Activated T-helper 1 cell treated with Interleukin-2 at 50 U/mL for 16 hours (primary cell): ENCODE measurements around the gene PXDN.
"Not testable (repeated sequence)": the region's sequence is repeated elsewhere in the genome, so short reads cannot be mapped to it uniquely, and the experiment has no call there.

Experiments
- DNase-seq: peaks from one replicate; pipeline ENCODE4 v3.0.0-alpha.2; 2020; ENCODE audit warnings: low read depth

PXDN gene

DNA sequence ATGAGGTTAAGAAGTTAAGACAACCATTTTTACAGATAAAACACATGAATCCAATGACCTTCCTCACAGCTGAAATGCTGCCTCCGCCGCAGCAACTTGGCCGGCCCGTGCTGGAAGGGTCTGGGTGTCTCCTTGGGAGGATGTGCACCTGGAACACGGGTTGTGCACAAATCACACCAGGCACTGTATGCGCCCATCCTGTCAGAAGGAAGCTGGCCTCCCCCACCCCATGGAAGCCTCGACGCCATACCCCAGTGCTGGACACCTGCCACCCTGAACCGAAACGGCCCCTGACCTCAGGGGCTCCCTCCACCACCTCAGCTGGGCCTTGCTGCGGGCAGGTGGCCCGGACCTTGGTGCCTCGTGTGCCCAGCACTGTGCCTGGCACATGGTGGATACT is 111.8 kb downstream of the PXDN start:
- no peak for DNase-seq

DNA sequence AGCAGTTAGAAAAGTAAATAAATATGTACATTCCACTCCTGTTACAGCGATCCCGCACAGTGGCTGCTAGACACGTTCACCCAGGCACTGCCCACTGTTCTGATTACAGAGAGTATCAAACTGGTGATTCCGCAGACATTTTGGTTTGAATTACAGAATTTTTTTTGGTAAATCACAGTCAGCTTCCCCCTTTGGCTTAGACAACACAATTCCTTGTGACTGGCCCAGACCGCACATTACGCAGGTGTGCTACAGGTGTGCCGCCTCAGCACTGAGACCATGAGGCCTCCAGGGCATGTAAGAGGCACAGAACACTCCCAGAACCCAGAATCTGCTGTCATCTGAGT is 112.3 kb downstream of the PXDN start:
- no peak for DNase-seq

DNA sequence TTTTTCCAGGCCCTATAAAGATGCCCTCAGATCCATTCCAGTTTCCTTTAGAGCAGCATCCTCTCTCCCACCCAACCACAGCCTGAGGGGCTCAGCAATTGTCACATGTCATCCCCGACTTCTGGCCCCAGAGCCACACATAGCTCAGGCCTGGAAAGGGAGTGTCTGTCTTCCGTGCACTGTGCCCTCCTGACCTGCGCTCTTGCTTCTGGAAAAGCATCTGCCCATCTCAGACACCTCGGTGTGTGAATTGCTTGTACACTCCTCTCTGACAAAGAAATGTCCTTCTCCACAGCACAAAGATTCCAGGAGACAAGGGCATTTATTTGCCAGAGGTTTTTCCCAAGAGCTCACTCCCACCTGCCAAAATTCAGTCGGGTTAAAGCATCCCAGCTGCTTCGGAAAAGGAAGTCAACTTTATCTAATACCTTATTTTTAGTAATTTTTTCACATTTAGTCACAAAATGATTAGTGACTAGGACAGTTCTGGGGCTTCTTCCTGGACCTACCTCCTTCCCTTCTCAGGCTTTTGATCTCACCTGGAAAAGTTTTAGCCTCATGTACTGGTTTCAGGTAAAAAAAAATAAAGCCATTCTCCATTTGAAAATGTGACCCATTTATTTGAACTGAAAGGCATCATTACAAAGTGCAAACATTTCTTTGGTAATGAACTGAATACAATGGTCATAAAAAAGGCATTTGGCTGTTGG is 112.9 kb downstream of the PXDN start:
- no peak for DNase-seq

DNA sequence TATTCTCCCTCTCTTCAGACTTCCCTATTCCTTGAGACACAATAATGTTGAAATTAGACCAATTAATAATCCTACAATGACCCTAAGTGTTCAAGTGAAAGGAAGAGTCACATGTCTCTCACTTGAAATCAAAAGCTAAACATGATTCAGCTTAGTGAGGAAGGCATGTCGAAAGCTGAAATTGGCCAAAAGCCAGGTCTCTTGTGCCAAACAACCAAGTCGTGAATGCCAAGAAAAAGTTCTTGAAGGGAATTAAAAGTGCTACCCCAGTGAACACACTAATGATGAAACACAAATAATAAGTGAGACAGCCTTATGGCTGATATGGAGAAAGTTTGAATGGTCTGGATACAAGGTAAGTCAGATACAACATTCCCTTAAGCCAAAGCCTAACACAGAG is 115.4 kb downstream of the PXDN start:
- DNase-seq, result no peak

DNA sequence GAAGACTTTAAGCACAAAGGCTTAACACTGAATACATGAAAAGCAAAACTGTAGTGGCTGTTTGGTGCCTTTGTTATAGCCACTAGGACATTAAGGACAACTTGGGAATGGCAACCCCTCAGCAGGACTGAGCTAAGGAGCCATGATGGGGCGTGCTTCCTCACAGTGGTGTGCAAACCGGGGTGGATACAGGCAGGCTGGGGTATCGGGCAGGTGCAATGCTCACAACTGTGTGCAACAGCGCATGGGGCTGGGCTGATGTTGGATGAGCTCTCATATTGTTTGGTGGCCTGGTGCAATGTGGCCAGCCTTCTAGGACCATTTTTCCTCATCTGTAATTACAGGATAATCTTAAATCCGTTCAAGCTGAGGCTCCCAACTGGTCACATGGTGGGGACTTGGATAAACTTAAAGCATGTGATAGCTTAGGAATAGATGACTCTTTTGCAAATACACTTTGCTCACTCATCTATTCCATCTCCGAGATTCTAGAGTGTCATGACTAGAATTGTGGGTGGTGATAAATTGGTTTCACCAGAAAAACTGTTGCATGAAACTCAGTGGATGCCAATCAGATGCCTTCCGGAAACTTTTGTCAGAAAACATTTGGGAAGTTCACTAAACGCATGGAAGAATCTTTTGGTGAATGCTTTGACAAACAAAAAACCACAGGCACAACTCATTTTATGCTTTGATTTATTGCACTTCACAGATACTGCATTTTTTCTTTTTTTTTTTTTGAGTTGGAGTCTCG is 116.5 kb downstream of the PXDN start:
- no peak for DNase-seq

DNA sequence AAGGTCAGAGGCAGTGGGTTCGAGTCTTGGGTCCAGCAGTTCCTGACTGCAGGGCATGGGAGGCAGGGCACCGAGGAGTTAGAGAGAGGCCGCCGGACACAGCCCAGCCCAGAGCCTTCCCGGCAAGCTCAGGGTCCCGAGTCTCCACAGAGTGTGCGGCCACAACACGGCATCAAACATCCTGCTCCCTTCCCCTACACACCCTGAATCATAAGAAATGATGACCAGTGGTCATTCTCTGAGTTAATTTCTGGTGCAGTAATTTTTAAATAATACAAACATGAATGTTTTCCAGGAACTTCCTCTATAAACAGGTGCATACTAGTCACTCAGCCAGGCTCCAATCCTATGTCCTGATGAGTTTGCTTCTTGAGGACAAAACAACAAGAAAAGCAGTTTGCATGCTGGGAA is 118.0 kb downstream of the PXDN start:
- no peak for DNase-seq

DNA sequence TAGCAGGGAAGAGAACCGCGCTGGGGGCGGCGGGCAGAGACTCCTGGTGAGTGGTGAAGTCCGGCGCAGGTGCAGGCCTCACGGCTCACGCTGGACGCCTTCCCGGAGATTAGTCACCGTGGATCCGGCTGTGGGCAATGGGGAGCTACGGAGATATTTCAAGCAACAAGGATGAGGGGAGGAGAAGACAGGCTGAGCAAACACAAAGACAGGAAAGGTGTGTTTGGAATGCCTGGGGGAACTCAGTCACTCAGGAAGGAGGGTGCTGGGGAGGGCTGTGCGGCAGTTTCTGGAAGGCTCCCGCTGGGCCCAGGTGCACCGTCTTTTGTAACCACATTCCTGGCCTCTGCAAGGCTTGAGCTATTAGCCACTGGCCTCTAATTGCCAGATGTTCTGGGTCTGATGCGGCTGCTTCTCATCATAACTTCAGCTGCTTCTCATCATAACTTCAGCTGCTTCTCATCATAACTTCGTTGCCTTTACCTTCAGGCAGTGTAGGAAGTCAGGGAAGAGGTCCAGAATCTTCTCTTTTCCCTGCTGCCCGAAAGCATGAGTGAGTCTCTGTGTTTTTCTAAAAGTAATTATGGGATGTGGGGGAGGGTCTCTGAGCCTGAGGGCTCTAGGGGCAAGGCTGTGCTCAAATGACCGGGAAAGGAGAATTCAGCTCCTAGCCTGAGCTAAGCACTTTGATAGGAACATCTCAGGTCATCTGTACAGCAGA is 118.9 kb downstream of the PXDN start:
- DNase-seq, result no peak

DNA sequence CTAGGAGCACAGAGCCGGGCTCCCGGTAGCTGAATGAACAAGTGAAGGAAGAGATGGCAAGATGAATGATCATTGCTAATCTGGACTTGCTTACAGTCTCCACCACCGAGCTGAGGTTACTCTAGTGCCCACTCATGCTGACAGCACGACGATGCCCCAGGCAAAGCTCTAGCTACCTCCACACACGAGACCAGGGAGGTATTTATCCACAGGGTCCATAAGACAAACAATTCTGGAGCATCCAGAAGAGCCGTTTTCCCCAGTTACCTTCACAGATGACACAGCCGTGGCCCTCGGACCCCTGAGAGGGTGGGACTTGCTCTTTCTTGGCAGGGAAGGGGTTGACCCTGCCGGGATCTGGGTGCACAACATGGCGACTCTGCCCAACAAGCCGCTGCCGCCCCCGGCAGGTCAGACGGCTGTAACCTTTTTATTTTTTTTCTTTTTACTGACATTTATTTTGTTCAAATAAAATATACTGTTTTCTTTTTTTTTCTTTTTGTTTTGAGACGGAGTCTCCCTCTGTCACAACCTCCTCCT is 120.3 kb downstream of the PXDN start:
- no peak for DNase-seq

DNA sequence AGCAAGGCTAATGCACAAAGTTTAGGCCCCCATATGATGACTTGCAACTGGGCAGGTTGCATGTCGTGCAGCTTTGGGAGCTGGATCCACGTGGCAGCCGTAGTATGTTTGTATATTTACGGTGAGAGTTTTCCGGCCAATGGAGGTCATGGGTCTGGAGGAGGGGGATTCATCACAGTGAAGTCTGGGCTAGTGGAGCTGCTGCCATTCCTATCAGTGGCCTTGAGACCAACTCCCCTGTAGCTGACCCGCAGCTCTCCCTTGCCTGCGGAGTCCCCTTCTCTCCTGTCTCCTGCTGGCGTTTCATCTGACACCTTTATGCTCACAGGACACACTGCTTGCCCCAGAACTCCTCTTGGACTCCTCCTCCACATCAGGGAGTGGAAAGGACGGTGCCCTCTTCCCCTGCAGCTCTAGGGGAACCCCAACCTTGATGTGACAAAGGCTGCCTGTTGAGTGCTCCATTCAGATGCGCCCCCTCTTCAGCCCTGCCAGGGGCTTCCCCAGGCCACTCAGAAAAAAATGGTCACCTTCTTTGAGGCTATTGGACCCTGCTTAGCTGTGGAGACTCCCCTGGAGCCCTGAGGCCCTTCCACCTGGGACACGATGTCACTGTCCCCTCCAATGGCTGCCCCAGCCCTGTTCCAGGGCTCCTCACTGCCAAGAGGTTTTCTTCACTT is 121.7 kb downstream of the PXDN start:
- no peak for DNase-seq

DNA sequence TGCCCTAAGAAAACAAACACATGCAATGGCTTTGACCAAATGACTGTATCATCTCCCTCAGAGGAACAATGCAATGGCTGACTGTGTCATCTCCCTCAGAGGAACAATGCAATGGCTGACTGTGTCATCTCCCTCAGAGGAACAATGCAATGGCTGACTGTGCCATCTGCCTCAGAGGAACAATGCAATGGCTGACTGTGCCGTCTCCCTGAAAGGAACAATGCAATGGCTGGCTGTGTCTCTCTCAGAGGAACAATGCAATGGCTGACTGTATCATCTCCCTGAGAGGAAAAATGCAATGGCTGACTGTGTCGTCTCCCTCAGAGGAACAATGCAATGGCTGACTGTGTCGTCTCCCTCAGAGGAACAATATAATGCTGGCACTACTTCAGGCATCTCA is 122.3 kb downstream of the PXDN start:
- not testable (repeated sequence) for DNase-seq

DNA sequence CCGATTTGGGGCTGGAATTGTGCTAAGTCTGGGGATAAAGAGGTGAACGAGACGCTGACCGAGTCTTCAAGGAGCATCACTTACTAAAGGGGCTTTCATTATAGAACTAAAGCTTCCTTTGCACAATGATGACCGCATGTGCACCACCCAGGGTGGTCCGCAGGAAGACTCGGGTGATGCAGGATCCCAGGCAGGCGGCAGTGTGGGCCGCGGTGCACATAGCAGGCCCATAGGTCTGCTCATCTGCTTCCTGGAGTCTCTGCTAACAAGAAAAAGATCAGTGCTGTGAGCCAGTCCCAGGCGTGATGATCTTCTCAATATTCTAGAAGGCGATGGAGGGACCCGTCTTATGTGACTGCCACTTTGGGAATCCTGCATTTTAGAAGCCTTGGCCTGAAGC is 122.8 kb downstream of the PXDN start:
- DNase-seq, result no peak

DNA sequence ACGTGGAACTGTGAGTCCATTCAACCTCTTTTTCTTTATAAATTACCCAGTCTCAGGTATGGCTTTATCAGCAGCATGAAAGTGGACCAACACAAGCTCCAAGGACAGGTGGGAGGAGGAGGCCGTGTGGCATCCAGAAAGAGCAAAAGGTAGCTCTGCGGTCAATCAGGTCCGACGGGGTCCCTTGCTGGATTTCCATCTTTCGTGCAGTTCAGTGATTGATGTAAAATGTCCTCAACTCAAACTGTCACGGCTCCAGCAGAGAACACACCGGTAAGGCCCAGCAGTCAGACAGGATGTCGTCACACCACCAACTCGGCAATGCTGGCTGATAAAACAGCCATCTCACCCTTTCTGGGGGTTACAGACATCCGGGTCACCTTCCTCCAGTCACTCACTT is 123.3 kb downstream of the PXDN start:
- no peak for DNase-seq

DNA sequence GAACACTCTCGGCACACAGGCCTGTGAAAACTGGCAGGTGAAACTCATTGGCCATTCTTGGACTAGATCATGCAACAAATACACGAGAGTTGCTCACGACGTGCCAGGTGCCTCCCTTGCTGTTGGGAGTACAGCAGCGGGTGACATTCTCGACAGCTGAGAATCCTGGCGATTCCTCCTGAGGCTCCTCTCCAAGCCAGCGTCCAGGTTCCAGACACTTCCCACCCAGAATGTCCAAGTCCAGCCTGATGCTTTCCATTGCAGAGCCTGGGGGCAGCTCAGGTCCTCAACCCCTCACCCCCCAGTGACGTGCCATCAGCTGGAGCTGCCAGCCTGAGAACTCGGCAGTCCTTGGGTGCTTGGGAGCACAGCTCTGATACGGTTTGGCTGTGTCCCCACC is 124.2 kb downstream of the PXDN start:
- DNase-seq, result no peak

DNA sequence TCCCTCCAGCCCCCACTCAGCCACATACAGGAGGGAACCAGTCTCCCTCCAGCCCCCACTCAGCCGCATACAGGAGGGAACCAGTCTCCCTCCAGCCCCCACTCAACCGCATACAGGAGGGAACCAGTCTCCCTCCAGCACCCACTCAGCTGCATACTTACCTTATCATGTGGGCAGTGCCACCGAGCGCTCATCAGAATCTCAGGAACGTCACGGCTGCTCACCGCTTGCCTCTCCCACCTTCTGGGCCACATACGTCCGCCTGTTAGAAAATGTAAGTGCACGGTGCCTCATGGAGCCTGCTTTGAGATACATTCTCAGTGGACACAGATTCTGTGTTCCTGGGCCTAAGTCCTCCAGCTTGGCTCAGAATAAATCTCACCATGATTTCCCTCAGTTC is 124.8 kb downstream of the PXDN start:
- DNase-seq, result no peak

DNA sequence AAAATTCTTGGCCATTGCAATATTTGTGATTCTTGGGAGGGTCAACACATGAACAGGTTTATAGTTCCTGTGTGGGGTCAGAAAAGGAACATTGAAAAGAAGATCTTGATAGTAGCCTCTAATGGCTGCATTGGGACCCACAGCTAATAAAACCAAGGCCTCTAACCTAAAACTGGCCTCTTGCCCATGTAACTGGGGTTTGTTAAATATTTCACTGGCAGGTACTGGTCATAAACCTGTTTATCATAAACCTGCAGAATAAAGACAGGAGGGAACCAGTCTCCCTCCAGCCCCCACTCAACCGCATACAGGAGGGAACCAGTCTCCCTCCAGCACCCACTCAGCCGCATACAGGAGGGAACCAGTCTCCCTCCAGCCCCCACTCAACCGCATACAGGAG is 125.3 kb downstream of the PXDN start:
- DNase-seq, result no peak

DNA sequence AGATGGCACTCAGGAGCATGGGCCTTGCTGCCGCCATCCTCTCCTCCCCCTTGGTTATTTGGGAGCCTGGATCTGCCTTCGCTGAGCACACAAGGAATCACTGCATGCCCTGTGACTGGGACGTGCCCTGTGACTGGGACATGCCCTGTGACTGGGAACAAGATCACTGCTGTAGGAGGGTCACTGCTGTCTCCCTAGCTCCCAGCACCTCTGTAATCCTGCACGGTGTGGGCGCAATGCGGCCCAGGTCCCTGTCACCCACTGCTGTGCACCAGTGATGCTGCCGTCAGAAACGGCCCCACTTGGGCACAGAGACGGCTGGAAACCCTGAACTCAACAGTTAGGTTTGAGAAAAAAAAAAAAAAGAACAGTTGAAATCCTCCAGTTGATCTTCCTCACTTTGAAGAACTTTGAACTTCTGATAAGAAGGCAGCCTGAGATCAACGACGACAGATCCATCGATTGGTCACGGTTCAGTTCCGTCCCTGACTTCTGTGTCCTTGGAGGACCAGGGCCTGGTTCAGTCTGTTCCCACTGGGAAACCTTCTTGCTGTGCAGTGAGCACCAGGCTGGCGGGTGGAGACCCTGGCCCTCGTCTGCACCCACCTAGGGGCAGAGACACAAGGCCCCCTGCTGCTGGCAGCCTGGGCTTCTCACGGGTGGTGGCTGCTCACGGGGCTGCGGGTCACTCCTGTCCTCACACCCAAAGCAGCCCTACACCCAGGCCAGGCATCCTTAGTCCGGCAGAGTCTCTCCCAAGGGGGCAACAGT is 125.9 kb downstream of the PXDN start:
- no peak for DNase-seq

DNA sequence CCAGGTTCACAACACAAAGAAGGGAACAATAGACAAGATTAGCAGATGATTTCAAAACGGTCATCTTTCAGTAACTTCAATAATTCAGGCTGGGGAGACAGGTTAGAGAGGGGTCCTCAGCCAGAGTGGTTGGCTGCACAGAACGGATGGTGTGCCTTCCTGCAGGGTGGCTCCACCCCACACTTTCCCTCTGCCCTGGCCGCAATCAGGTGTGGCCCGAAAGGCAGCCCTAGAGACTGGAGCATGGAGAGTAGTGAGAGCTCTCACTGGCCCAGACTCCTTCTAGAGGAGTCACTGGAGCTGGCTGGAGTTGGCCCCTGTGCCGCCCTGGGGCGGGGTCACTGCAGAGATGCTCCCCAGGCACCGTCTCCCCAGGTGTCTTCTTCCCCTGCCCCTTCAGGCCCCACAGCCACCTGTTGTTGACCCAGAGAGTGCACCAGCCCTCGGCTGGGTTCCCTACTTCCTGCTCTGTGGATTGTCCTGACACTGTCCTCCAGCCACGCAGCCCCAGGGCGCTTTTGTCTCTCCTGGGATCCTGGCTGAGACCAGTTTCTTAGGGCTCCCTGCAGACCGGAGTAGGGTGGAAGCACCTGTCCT is 126.8 kb downstream of the PXDN start:
- DNase-seq, result no peak

DNA sequence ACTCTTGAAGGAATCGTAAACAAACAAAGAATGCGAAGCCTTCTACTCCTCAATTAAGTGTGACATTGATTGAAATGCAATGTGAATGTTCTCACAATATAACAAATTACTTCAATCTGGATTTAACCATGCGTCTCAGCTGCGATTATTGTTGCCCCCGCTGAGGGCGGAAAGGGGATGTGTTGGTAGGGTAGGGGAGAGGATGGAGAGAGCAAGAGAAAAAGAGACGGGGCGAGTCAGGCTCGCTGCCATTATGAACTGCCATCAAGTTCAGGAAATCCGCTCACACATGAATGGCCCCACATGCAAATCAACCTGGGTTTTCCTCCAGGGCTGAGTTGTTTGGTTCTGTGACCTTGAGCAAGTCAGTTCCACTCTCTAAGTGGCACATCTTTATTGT is 129.8 kb downstream of the PXDN start:
- no peak for DNase-seq

DNA sequence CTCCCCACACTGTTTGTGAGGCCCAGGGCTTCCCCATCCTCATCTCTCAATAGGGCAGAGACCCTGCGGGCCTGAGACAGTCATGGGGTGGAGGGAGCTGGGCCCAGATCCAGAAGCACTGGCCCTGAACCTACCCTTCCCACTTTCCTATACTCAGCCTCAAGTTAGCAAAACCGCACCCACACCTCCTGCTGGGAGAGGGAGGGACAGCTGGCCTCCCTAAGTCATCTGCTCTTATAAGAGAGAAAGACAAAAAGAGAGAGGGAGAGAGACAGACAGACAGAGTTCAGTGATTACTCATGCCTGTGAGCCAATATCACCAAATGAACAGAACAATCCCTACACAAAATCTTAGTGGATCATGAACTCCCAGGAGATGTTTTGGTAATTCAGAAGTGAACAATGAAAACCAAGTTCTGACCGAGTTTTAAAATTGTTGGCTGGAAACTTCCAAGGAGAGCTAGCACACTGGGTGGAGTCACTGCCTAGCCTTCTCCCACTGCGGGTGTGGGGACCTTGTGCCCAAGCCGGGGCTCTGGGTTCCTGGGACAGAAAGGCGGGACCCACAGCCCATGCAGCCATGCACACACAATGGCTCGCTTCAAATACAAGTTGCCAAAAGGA is 130.5 kb downstream of the PXDN start:
- no peak for DNase-seq

DNA sequence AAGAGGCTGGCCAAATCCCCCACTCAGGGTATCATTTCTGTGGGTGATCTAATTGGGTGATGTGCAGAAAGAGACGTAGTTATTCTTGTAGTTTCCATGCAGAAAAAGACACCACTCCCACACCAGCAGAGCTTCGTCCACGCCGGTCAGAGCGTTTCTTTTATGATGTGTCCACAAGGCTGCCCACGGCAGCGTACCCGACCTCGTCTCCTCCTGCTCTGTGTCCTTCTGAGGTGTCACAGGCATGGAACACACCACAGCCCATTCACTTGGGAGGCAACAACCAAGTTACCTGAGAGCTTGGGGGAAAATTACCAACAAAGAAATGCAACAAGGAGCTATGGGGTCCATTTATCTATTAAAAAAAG is 131.3 kb downstream of the PXDN start:
- no peak for DNase-seq
